GM21737 (cell line): ENCODE data around the gene ZNF574.
"Not testable (repeated sequence)": the region's sequence is repeated elsewhere in the genome, so short reads cannot be mapped to it uniquely, and the experiment has no call there.

Source experiments
- ATAC-seq: cut with Tn5 transposase; IDR thresholded peaks from one replicate; pipeline ENCODE4 v1.9.1; 2021; ENCODE audit warnings: mild to moderate bottlenecking, moderate library complexity; ENCODE audit not compliant: unreplicated experiment

Gene ZNF574

GRCh38 chr19:42096255-42096837 lies 20.4 kb downstream of the ZNF574 start:
- no peak for ATAC-seq

GRCh38 chr19:42097461-42097860 lies 21.5 kb downstream of the ZNF574 start:
- no peak for ATAC-seq

GRCh38 chr19:42098781-42099180 lies 22.8 kb downstream of the ZNF574 start:
- no peak for ATAC-seq

- no peak for ATAC-seq
Measured at GRCh38 chr19:42099336-42099925, 23.5 kb downstream of the ZNF574 start.

- ATAC-seq: not testable (repeated sequence)
Measured at GRCh38 chr19:42100241-42100640, 24.3 kb downstream of the ZNF574 start.

GRCh38 chr19:42102877-42103276 lies 26.9 kb downstream of the ZNF574 start:
- ATAC-seq: no peak

GRCh38 chr19:42105368-42105767 lies 29.4 kb downstream of the ZNF574 start:
- no peak for ATAC-seq

- peak; percentile 79 for ATAC-seq
Measured at GRCh38 chr19:42108527-42109389, 32.8 kb downstream of the ZNF574 start.

GRCh38 chr19:42109896-42110295 lies 33.9 kb downstream of the ZNF574 start:
- no peak for ATAC-seq

- no peak for ATAC-seq
Measured at GRCh38 chr19:42110658-42111057, 34.7 kb downstream of the ZNF574 start.

- ATAC-seq: no peak
Measured at GRCh38 chr19:42111384-42111783, 35.4 kb downstream of the ZNF574 start.

GRCh38 chr19:42111811-42112210 lies 35.8 kb downstream of the ZNF574 start:
- ATAC-seq: no peak

GRCh38 chr19:42113641-42114348 lies 37.8 kb downstream of the ZNF574 start:
- peak; percentile 28 for ATAC-seq

- ATAC-seq: peak; percentile 55
Measured at GRCh38 chr19:42114412-42114811, 38.4 kb downstream of the ZNF574 start.

GRCh38 chr19:42115219-42115618 lies 39.3 kb downstream of the ZNF574 start:
- no peak for ATAC-seq

- ATAC-seq: no peak
Measured at GRCh38 chr19:42115705-42116104, 39.7 kb downstream of the ZNF574 start.

GRCh38 chr19:42116308-42117075 lies 40.5 kb downstream of the ZNF574 start:
- no peak for ATAC-seq

GRCh38 chr19:42117076-42117475 lies 41.1 kb downstream of the ZNF574 start:
- ATAC-seq: no peak

- no peak for ATAC-seq
Measured at GRCh38 chr19:42120276-42120980, 44.5 kb downstream of the ZNF574 start.

GRCh38 chr19:42121036-42121621 lies 45.2 kb downstream of the ZNF574 start:
- ATAC-seq: no peak
